Left lung (tissue), 10 donors: Measurements from ENCODE around the gene RNU6-7. TPM values are rescaled to one million over a fixed set of nuclear protein-coding genes. Genes with fewer than 3 reads are reported as not detected.
A peak's percentile ranks its signal among the peaks of the same experiment; 100 is the strongest.

ENCODE experiments used
- ATAC-seq: fragments of 200-7000 bp; cut with Tn5 transposase; one replicate; pipeline ENCODE4 v1.9.1; 2020; ENCODE audit warnings: moderate library complexity
- DNase-seq, 4 donors: peaks; one replicate each; pipeline ENCODE4 v3.0.0-alpha.2; 2013 to 2020
- H3K27ac ChIP-seq, 2 donors: fragments of 200-600 bp; sonication (generic) in 1 of 2; one replicate each; pipeline versions ENCODE4 v1.5.0 to v1.8.0; 2020 to 2021
- H3K27me3 ChIP-seq, 2 donors: fragments of 200-600 bp; sonication (generic) in 1 of 2; one replicate each; pipeline versions ENCODE4 v1.5.0 to v1.8.0; 2020 to 2021
- H3K36me3 ChIP-seq, 2 donors: fragments of 200-600 bp; sonication (generic) in 1 of 2; one replicate each; pipeline versions ENCODE4 v1.5.0 to v1.8.0; 2020 to 2021
- H3K4me1 ChIP-seq, 2 donors: fragments of 200-600 bp; one replicate each; pipeline ENCODE4 v1.8.0; 2021
- H3K4me3 ChIP-seq, 2 donors: fragments of 200-600 bp; sonication (generic) in 1 of 2; one replicate each; pipeline versions ENCODE4 v1.5.0 to v1.8.0; 2020 to 2021; ENCODE audit warnings: mild to moderate bottlenecking in 1 of 2
- H3K9me3 ChIP-seq, 2 donors: fragments of 200-600 bp; sonication (generic) in 1 of 2; one replicate each; pipeline versions ENCODE4 v1.5.0 to v1.8.0; 2020 to 2021
- intact Hi-C, 2 donors: fragments of 100-400 bp; cut with DNase I; formaldehyde crosslinking; loops; one replicate each; pipeline versions ENCODE4 v1.11.2 to v1.14.2; 2022
- polyA plus RNA-seq, 6 donors: library from polyadenylated mRNA; unstranded; fragments of 120-200 nt; gene quantifications; one replicate each; pipeline ENCODE4 v1.2.1, GENCODE V29; 2013; ENCODE audit not compliant: insufficient read length in 6 of 6
- total RNA-seq, 2 donors: library from RNA; stranded (reverse); fragmentation: NEBNext Ultra II Directional; extraction: Animal tissue kit (Norgen Biotek cat#: 25700); gene quantifications; one replicate each; pipeline ENCODE4 v1.2.1, GENCODE V29; 2021
- TF ChIP-seq, protein P1 (sequence below), 2 donors: fragments of 200-600 bp; sonication (generic) in 1 of 2; IDR thresholded peaks; one replicate each; pipeline versions ENCODE4 v1.5.0 to v1.8.0; 2021; ENCODE audit warnings: antibody characterized with exemption in 2 of 2
- donor health status: DM: no; HTN: yes; CAD: no.
- donor health status: DM: no; HTN: no; CAD: no.

The RNU6-7 gene
- total and polyA plus RNA-seq, 8 donors: not detected

DNA sequence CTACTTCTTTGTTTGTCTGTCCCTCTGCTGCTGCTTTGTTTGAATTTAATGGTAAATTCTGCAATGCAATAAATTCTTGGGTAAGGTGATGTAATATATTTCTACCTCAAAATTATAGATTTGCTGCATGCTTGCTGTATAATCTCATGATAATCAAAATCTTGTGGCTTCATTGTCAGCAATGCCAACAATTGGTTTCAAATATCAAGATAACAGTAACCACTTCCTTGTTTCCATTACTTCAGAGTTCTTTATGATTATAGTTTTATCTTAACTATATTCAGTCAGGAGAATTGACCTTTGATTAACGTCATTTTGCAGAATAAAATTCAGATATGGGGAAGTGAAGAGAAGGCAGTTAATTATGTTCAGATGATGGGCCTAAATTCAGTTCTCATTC, 31.4 kb downstream of the RNU6-7 start:
- H3K27ac ChIP-seq: no peak overlapping the region
- H3K4me1 ChIP-seq: peaks cover 0 to 4% of the 10 kb centered on the region in 2 donors
- TF ChIP-seq, protein P1, sequence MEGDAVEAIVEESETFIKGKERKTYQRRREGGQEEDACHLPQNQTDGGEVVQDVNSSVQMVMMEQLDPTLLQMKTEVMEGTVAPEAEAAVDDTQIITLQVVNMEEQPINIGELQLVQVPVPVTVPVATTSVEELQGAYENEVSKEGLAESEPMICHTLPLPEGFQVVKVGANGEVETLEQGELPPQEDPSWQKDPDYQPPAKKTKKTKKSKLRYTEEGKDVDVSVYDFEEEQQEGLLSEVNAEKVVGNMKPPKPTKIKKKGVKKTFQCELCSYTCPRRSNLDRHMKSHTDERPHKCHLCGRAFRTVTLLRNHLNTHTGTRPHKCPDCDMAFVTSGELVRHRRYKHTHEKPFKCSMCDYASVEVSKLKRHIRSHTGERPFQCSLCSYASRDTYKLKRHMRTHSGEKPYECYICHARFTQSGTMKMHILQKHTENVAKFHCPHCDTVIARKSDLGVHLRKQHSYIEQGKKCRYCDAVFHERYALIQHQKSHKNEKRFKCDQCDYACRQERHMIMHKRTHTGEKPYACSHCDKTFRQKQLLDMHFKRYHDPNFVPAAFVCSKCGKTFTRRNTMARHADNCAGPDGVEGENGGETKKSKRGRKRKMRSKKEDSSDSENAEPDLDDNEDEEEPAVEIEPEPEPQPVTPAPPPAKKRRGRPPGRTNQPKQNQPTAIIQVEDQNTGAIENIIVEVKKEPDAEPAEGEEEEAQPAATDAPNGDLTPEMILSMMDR (IDR thresholded peaks at IDR 0.05): no peak
- H3K9me3 ChIP-seq: peaks cover 0 to 2% of the 10 kb centered on the region in 2 donors
- H3K27me3 ChIP-seq: no peaks in the 10 kb centered on the region
- intact Hi-C loops: no loop called here
- no peak overlapping the region for H3K4me3 ChIP-seq
- ATAC-seq (no peak), DNase-seq (no peak)
- no peaks in the 10 kb centered on the region for H3K36me3 ChIP-seq

DNA sequence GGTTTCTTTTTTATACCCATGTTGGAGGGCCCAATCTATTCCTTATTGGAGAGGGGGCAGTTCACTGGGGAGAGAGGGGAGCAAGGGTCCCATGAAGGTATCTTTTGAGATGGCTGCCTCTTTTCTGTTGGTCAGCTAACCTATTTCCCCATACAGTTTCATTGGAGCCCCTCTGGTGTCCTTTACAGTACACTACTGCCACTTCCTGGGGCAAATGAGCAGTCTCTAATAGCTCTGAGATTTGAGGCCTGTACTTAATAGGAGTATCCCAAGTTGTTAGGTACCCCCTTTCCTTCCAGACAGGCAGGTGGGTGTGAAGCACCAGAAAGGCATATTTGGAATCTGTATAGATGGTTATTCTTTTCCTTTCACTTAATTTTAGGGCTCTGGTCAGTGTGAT, 42.6 kb downstream of the RNU6-7 start:
- Histone ChIP-seq H3K9me3 (no peaks in the 10 kb centered on the region), H3K27ac (no peak overlapping the region), H3K27me3 (no peaks in the 10 kb centered on the region), H3K36me3 (no peaks in the 10 kb centered on the region), H3K4me1 (no peaks in the 10 kb centered on the region), H3K4me3 (no peak overlapping the region)
- intact Hi-C loops: no loop called here
- TF ChIP-seq, protein P1 (IDR thresholded peaks at IDR 0.05): no peak
- ATAC-seq (peak; percentile 54), DNase-seq (no peak)

DNA sequence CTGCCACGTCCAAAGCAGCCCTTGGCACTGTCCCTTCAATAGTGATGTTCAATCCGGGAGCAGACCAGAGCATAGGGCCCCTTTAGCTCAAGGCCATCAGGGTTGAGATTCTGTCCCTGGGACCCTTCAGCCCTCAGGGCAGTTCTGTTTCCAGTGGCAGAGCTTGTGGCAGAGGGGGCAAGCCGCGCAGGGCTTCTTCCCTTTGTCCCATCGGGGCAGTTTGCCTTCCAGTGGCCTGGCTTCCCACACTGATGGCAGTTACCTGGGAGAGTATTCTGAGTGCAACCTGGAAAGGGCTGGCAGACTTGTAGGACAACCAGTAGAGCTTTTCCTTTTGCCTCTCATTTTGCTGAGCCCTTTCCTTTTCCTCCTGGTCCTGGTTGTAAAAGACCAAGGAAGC, 44.9 kb downstream of the RNU6-7 start:
- DNase-seq: no peak
- H3K27ac ChIP-seq: no peak overlapping the region
- ATAC-seq: no peak
- H3K27me3 ChIP-seq: no peaks in the 10 kb centered on the region
- H3K4me1 ChIP-seq: peaks cover 0 to 1% of the 10 kb centered on the region in 2 donors
- no peak overlapping the region for H3K4me3 ChIP-seq
- no peaks in the 10 kb centered on the region for H3K9me3 ChIP-seq
- H3K36me3 ChIP-seq: no peaks in the 10 kb centered on the region
- TF ChIP-seq, protein P1 (IDR thresholded peaks at IDR 0.05): no peak
- intact Hi-C loops: no loop called here

GRCh38 chr14:32249371-32249770, 47.5 kb downstream of the RNU6-7 start:
- intact Hi-C loops: no loop called here

DNA sequence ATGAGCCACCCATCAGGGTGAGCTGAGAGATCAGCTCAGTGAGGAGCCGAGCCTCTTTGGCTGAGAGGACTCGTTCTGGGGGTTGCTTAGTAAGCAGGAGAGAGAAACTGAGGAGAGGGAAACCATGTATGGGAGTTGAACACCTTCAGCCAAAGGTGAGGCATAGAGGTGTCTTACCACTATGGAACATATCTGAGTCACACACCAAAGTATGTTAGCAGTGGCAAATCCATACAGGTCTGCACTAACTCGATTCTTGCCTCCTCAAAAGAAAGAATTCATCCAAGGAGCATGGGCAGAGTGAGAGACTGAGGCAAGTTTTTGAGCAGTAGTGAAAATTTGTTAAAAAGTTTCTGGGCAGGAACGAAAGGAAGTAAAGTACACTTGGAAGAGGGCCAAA, 47.9 kb downstream of the RNU6-7 start:
- H3K27ac ChIP-seq: no peak overlapping the region
- H3K27me3 ChIP-seq: no peaks in the 10 kb centered on the region
- TF ChIP-seq, protein P1 (IDR thresholded peaks at IDR 0.05): no peak
- no peak overlapping the region for H3K4me3 ChIP-seq
- peaks cover 0 to 5% of the 10 kb centered on the region in 2 donors for H3K4me1 ChIP-seq
- H3K36me3 ChIP-seq: no peaks in the 10 kb centered on the region
- no peaks in the 10 kb centered on the region for H3K9me3 ChIP-seq
- intact Hi-C loops: loop anchor here in 1 of 2 donors (5.0 kb wide), 2 partner anchors 177 to 737 kb away; no protein-coding TSS in a partner anchor
- ATAC-seq (no peak), DNase-seq (no peak)

More at GRCh38 chr14:32249371-32249770, 47.5 kb downstream of the RNU6-7 start:
- no peaks in the 10 kb centered on the region for H3K9me3 ChIP-seq
- H3K4me3 ChIP-seq: no peak overlapping the region
- peaks cover 0 to 5% of the 10 kb centered on the region in 2 donors for H3K4me1 ChIP-seq
- TF ChIP-seq, protein P1 (IDR thresholded peaks at IDR 0.05): no peak
- ATAC-seq (no peak), DNase-seq (no peak)
- no peaks in the 10 kb centered on the region for H3K27me3 ChIP-seq
- H3K27ac ChIP-seq: no peak overlapping the region
- H3K36me3 ChIP-seq: no peaks in the 10 kb centered on the region
